ENCODE data around the gene KSR1.

- TF ChIP-seq EZH2 (IDR thresholded peaks at IDR 0.05; ENCODE audit: insufficient read depth, poor library complexity, severe bottlenecking) (no peak), EZH2phosphoT487 (IDR thresholded peaks at IDR 0.05; ENCODE audit: insufficient read depth, low read depth) (no peak)
Observed at GRCh38 chr17:27415120-27415795, 41.0 kb upstream of the KSR1 start.

All from GM23248 (cell line).